ENCODE measurements around the gene CLCA1. TPM values are rescaled to one million over a fixed set of nuclear protein-coding genes. Genes with fewer than 3 reads are reported as not detected.

CLCA1 gene, protein sequence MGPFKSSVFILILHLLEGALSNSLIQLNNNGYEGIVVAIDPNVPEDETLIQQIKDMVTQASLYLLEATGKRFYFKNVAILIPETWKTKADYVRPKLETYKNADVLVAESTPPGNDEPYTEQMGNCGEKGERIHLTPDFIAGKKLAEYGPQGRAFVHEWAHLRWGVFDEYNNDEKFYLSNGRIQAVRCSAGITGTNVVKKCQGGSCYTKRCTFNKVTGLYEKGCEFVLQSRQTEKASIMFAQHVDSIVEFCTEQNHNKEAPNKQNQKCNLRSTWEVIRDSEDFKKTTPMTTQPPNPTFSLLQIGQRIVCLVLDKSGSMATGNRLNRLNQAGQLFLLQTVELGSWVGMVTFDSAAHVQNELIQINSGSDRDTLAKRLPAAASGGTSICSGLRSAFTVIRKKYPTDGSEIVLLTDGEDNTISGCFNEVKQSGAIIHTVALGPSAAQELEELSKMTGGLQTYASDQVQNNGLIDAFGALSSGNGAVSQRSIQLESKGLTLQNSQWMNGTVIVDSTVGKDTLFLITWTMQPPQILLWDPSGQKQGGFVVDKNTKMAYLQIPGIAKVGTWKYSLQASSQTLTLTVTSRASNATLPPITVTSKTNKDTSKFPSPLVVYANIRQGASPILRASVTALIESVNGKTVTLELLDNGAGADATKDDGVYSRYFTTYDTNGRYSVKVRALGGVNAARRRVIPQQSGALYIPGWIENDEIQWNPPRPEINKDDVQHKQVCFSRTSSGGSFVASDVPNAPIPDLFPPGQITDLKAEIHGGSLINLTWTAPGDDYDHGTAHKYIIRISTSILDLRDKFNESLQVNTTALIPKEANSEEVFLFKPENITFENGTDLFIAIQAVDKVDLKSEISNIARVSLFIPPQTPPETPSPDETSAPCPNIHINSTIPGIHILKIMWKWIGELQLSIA
- polyA plus RNA-seq (2011; rRNA removed) (not detected in 2 replicates), polyA minus RNA-seq (2011; rRNA and poly(A)+ RNA removed) (not detected in 2 replicates)

DNA sequence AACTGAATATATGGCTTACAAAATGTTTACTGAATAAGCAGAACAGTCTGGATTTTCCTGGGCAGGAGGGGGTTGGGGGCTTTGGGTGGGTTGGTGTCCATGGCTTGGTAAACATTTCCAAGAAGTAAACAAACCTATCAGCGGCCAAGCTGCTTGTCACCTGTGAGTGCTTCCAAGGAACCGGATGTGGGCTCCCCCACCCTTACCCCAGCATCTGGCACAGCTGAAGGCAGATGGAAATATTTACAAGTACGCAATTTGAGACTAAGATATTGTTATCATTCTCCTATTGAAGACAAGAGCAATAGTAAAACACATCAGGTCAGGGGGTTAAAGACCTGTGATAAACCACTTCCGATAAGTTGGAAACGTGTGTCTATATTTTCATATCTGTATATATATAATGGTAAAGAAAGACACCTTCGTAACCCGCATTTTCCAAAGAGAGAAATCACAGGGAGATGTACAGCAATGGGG lies at the start of gene CLCA1:
Gene CLCA1 (plus strand): TSS at position 427 of the 477 bp plus-strand sequence. CDS start 45 bp downstream, at position 472.
- peaks cover 6% of the 10 kb centered on the region for H3K27me3 ChIP-seq (ENCODE audit: control insufficient read depth, insufficient read depth, low read length)
- POLR2A ChIA-PET = no interaction called here
- CTCF ChIA-PET = no interaction called here
- H3K9me3 ChIP-seq (ENCODE audit: control insufficient read depth, insufficient read depth, low read length) = no peaks in the 10 kb centered on the region
- no peak within 1 kb of the TSS for H3K4me3 ChIP-seq (ENCODE audit: low read depth, low read length)
- H3K27ac ChIP-seq (ENCODE audit: low read depth, low read length) = no peak within 1 kb of the TSS
- no peak for DNase-seq (ENCODE audit: low read depth, low spot score)
- TF ChIP-seq, protein P1, sequence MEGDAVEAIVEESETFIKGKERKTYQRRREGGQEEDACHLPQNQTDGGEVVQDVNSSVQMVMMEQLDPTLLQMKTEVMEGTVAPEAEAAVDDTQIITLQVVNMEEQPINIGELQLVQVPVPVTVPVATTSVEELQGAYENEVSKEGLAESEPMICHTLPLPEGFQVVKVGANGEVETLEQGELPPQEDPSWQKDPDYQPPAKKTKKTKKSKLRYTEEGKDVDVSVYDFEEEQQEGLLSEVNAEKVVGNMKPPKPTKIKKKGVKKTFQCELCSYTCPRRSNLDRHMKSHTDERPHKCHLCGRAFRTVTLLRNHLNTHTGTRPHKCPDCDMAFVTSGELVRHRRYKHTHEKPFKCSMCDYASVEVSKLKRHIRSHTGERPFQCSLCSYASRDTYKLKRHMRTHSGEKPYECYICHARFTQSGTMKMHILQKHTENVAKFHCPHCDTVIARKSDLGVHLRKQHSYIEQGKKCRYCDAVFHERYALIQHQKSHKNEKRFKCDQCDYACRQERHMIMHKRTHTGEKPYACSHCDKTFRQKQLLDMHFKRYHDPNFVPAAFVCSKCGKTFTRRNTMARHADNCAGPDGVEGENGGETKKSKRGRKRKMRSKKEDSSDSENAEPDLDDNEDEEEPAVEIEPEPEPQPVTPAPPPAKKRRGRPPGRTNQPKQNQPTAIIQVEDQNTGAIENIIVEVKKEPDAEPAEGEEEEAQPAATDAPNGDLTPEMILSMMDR (IDR thresholded peaks at IDR 0.05; ENCODE audit: low read depth, low read length) = no peak

DNA sequence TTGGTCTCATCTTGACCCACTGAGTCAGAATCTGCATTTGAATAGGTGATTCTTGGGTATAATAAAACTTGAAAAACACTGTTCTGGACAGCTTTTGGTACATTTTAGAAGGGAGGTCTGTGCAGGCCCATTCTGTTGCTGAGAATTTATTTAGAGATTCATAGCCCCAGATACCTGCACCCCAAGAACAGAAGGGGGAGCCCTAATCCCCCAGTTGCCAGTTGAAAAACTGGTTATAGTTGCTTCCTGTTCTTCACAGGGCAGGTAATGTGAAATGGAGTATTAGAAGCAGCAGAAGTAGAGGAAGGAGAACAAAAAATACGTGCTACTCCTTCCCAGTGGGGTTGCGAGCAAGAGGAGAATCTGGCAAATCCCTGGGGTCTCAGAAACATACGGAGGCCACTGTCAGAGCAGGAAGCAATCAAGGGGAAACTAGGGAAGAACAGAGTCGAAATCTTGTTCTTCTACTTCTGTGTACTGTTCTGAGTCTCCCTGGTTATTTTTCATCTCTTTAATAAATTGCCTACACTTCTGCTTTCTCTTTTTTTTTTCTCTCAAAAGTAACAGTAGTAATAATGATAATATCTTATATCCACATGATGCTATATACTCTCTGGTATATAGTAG lies 49.3 kb upstream of the CLCA1 start:
- ChIA-PET CTCF (no interaction called here), POLR2A (no interaction called here)
- no peaks in the 10 kb centered on the region for H3K9me3 ChIP-seq (ENCODE audit: control insufficient read depth, insufficient read depth, low read length)
- TF ChIP-seq, protein P1 (IDR thresholded peaks at IDR 0.05; ENCODE audit: low read depth, low read length) = peak; percentile 55
- H3K27ac ChIP-seq (ENCODE audit: low read depth, low read length) = no peak overlapping the region
- no peak for DNase-seq (ENCODE audit: low read depth, low spot score)
- no peaks in the 10 kb centered on the region for H3K27me3 ChIP-seq (ENCODE audit: control insufficient read depth, insufficient read depth, low read length)
- no peak overlapping the region for H3K4me3 ChIP-seq (ENCODE audit: low read depth, low read length)

DNA sequence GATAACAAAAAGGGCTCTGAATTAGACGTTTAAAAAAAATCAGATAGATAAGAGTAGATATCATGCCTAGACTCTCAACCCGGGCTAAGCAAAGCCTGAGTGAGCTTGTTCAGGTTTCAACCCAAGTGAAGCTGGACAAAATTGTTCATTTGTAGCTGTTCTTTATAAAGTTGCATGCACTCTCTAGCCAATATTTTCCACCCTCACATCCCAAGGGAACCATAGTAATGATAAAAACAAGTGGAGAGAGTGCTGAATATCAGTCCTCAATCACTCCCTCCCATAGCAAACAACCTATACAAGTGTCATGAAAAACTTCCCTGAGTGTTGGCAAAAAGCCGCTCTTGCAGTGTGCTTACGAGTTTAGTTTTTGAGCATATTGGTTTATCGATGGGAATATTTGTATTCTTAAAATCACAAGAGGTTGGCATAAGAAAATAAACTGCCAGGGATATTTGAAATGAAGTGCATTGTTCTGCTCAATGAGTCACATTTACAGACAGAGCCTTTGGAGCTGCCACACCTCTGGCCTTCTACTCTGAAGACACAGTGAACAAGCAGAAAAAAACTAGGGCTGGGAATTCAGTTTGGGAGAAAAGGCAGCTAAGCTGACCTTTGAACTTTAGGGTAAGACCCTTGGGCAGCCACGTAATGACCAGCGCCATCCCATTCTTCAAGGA lies 47.0 kb upstream of the CLCA1 start:
- Histone ChIP-seq H3K27ac (ENCODE audit: low read depth, low read length) (no peak overlapping the region), H3K9me3 (ENCODE audit: control insufficient read depth, insufficient read depth, low read length) (no peaks in the 10 kb centered on the region), H3K4me3 (ENCODE audit: low read depth, low read length) (no peak overlapping the region), H3K27me3 (ENCODE audit: control insufficient read depth, insufficient read depth, low read length) (no peaks in the 10 kb centered on the region)
- DNase-seq (ENCODE audit: low read depth, low spot score) = no peak
- POLR2A ChIA-PET = no interaction called here
- CTCF ChIA-PET = no interaction called here
- TF ChIP-seq, protein P1 (IDR thresholded peaks at IDR 0.05; ENCODE audit: low read depth, low read length) = no peak

DNA sequence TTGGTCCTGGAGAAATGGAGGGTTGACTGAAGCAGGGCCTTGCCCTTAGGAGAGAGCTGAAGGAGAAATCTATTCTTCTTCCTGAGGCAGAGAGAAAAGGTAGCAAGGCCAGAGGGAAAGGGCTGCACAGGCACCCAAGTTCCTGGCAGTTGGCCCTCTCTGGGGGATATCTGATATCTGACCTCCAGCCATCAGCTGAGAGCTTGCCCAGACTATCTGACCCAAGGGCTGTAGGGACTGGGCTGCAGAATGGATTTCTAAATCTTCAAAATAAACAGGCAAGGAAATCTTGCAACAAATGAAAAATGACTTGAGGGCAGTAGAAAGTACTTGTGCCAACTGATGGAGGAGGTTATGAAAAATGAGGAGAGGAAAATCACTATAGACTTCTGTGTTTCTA lies 45.3 kb upstream of the CLCA1 start:
- no peak overlapping the region for H3K27ac ChIP-seq (ENCODE audit: low read depth, low read length)
- POLR2A ChIA-PET = no interaction called here
- CTCF ChIA-PET = interaction anchor here (0.6 kb wide), 1 partner anchor 50 kb away, joined by 3 read pairs; no protein-coding TSS in a partner anchor
- no peak for DNase-seq (ENCODE audit: low read depth, low spot score)
- no peaks in the 10 kb centered on the region for H3K27me3 ChIP-seq (ENCODE audit: control insufficient read depth, insufficient read depth, low read length)
- H3K9me3 ChIP-seq (ENCODE audit: control insufficient read depth, insufficient read depth, low read length) = no peaks in the 10 kb centered on the region
- TF ChIP-seq, protein P1 (IDR thresholded peaks at IDR 0.05; ENCODE audit: low read depth, low read length) = no peak
- H3K4me3 ChIP-seq (ENCODE audit: low read depth, low read length) = no peak overlapping the region
